HL-60 (cell line): Measurements from ENCODE around the gene CABP2.

ENCODE experiments used
- DNase-seq, 2 experiments: peaks; one replicate each; pipeline ENCODE4 v3.0.0-alpha.2; 2010 to 2020; ENCODE audit warnings: low read depth in 1 of 2, low spot score in 1 of 2
- H3K27ac ChIP-seq: fragments of 250-450 bp; sonication (Bioruptor Pico); replicated peaks from 2 replicates; pipeline ENCODE4 v1.5.1; 2020; ENCODE audit warnings: mild to moderate bottlenecking, moderate library complexity
- H3K27me3 ChIP-seq: fragments of 250-450 bp; sonication (Bioruptor Pico); 2 replicates; pipeline ENCODE4 v1.5.1; 2021; ENCODE audit warnings: mild to moderate bottlenecking, moderate library complexity; ENCODE audit not compliant: insufficient read depth, poor library complexity, severe bottlenecking
- H3K4me3 ChIP-seq: replicated peaks from 2 replicates; pipeline ENCODE4 v1.5.1; 2011; ENCODE audit warnings: mild to moderate bottlenecking, control low read depth, low read length; ENCODE audit not compliant: insufficient read depth
- GABPA ChIP-seq: IDR thresholded peaks from 2 replicates; pipeline ENCODE4 v1.6.1; 2012; ENCODE audit warnings: low read depth
- POLR2AphosphoS5 ChIP-seq: IDR thresholded peaks from 2 replicates; pipeline ENCODE4 v1.6.1; 2012; ENCODE audit warnings: low read depth
- REST ChIP-seq: IDR thresholded peaks from 2 replicates; pipeline ENCODE4 v1.6.1; 2012; ENCODE audit warnings: low read depth; ENCODE audit not compliant: insufficient replicate concordance
- SPI1 ChIP-seq: IDR thresholded peaks from 2 replicates; pipeline ENCODE4 v1.6.1; 2012; ENCODE audit warnings: low read depth, mild to moderate bottlenecking, borderline replicate concordance
- TF ChIP-seq, protein P1 (sequence below): IDR thresholded peaks from one replicate; pipeline ENCODE4 v1.5.1; 2011; ENCODE audit warnings: low read length, control low read depth, inconsistent platforms; ENCODE audit not compliant: insufficient read depth

CABP2 gene

DNA sequence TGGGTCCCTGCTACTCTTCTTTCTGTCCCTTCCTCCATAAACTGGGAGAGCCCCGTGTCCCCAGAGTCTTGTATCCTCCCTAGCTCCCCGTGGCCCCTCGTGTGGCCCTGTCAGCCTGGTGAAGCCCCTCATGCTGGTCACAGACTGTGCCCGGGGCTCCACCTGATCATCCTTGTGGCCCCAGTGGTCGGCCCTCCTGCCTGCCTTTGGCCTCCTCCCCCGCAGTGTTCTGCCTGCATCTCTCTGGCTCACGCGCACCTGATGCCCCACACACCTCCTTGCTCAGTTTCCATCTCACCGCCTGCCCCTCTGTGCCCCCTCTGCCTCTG, 1.2 kb upstream of the CABP2 start:
- DNase-seq = no peak
- TF ChIP-seq REST = no peak
- TF ChIP-seq, protein P1, sequence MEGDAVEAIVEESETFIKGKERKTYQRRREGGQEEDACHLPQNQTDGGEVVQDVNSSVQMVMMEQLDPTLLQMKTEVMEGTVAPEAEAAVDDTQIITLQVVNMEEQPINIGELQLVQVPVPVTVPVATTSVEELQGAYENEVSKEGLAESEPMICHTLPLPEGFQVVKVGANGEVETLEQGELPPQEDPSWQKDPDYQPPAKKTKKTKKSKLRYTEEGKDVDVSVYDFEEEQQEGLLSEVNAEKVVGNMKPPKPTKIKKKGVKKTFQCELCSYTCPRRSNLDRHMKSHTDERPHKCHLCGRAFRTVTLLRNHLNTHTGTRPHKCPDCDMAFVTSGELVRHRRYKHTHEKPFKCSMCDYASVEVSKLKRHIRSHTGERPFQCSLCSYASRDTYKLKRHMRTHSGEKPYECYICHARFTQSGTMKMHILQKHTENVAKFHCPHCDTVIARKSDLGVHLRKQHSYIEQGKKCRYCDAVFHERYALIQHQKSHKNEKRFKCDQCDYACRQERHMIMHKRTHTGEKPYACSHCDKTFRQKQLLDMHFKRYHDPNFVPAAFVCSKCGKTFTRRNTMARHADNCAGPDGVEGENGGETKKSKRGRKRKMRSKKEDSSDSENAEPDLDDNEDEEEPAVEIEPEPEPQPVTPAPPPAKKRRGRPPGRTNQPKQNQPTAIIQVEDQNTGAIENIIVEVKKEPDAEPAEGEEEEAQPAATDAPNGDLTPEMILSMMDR = no peak
- Histone ChIP-seq H3K4me3 (no peak overlapping the region), H3K27ac (no peak overlapping the region), H3K27me3 (no peaks in the 10 kb centered on the region)

DNA sequence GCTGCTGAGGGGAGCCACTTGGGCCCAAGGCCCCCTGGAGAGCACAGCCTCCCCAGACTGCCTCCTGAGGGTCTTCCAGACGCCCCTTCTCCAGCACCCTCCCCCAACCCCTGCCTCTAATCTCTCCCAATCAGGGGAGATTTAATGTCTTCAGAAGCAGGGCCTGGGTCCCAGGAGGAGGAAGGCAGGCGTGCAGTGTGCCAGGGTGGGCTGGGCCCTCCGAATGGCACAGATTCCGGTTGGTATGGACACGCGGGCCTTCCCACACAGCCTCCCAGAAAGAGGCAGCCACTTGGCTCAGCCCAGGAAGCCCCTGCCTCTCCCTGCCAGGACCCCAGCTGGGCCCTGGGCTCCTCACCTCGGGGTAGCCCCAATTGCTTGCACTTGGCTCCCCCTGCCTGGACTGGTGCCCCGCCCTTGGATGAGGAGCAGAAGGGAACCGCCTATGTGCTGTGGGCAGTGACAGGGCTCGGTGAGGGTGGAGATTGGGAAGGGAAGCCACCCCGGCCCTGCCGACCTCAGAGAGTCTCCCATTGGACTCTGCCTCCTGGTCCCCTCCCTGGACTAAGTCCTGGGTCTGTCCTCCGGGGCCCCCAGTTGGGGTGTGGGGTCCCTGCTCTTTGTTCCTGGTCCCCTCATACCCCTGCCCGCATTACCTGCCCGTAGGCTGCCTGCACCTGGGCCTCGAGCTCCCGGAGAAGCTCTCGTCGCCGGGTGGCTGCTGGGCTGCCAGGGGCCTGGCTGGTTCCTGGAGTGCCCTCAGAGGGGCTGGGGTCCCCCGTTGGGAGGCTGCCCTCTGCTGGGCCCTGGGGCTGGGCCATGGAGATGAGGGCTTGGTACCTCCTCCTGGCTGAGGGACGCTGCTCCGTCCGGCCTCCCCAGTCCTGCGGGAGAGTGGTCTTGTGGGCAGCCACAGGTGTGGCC, 572 bp upstream of the CABP2 start:
- no peak overlapping the region for H3K4me3 ChIP-seq
- H3K27me3 ChIP-seq = no peaks in the 10 kb centered on the region
- TF ChIP-seq, protein P1 = no peak
- TF ChIP-seq POLR2AphosphoS5 (no peak), SPI1 (no peak), GABPA (no peak), REST (no peak)
- H3K27ac ChIP-seq = no peak overlapping the region
- DNase-seq = no peak

DNA sequence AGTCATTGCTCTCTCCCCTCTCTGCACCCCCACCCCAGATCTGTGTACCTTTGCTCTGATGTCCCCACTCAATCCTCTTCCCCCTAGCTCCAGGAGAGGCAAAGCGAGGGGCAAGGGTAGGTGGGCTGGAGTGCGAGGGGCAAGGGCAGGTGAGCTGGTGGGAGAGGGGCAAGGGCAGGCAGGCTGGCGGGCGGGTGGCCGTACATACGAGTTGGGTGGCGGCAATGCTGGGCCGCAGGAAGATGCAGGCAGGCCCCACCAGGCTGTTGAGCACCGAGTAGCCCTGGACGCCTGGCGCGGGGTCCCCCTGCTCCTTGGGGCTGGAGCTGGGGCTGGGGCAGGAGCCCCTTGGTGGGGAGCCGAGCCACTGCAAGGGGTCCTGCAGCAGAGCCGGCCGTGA, 908 bp downstream of the CABP2 start:
- DNase-seq = no peak
- Histone ChIP-seq H3K27ac (no peak overlapping the region), H3K27me3 (no peaks in the 10 kb centered on the region), H3K4me3 (no peak overlapping the region)
- TF ChIP-seq POLR2AphosphoS5 (no peak), GABPA (no peak), SPI1 (no peak), REST (no peak)
- TF ChIP-seq, protein P1 = no peak
